ENCODE data around the gene TPRX1.
"Not testable (repeated sequence)": the region's sequence is repeated elsewhere in the genome, so short reads cannot be mapped to it uniquely, and the experiment has no call there.

Gene TPRX1

DNA sequence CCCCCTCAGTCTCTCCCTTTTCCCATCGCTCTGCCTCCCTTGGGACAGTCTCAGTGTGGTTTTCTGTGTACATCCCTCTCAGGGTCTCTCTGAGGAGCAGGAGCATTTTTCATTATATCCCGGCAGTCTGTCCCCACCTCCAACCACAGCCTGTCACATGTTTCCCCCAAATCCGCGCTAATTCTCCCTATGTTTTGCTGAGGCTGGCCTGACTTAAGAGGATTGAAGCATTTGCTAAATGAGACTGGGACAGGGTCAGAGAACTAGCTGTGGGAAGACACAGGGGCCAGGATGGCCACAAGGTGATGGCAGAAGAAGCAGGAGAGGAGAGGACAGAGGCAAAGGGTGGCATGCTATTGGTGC lies 5.5 kb downstream of the TPRX1 start:
- no peak for DNase-seq

DNA sequence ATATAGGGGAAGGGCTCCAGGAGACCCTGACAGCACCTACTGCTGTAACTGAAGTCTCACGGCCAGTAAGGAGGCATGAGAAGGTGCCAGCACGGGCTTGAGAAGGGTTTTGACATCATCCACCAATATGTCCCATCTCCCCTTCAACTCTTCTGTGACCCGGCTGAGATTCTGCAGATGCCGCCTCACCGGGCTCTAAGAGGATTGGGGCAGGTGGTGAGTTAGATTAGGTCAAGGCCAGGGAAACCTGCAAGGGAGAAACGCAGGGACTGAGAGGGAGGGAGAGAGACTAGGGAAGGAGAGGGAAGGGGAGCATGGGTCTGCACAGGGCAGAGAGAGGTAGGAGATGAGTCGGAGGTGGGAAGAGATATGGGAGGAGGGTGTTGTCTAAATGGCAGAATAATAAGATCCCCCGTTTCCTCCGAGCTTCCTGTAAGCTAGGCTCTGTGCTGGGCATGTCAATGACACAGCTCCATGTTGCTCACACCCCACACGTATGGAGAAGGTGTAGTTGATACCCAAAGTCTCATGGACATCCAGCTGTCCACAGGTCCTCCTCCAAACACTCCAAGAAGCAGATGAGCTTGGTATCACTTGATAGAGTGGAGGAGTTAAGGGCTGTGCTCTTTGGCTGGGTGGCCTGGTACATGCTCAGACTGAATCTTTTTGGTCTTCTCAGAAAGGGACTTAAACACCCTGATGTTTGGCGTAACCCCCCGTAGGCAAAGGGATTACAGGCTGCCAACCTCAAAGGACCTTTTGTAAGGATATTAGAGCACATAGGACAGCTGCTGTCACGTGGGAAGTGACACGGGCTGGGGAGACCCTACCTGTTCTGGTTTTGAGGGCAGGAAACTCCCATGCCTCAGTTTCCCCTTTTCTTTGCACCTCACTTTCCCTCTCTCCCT lies 6.1 kb downstream of the TPRX1 start:
- no peak for DNase-seq

DNA sequence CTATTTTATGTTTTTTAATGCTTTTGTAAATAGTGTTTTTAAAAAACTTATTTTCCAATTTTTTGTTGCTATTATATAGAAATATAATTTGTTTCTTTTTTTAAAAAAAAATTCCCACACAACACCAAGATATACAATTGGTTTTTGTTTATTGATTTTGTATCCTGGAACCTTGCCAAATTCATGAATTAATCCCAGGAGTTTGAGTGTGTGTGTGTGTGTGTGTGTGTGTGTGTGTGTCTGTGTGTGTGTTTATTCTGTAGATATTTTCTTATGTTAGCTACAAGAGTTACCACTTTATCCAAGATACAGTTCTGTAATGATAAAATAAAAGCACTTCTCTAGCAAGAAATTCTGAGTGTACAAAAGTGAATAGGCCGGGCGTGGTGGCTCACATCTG lies 7.6 kb downstream of the TPRX1 start:
- no peak for DNase-seq

DNA sequence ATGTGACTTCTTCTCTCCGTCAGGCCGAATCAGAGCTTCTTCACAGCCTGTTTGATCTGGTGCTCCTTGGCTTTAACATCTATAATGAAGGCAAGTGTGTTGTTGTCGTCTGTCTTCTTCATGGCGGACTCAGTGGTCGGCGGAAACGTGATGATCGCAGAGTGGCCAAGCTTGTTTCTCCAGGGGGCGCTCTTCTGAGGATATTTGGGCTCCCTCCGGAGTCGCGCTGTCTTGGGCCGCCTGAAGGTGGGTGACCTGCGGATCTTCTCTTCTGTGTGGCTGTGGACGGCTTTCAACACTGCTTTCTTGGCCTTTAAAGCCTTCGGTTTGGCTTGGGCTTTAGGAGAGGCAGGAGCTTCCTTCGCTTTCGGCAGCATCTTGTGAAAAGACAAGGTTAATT lies 9.8 kb downstream of the TPRX1 start:
- DNase-seq: no peak

DNA sequence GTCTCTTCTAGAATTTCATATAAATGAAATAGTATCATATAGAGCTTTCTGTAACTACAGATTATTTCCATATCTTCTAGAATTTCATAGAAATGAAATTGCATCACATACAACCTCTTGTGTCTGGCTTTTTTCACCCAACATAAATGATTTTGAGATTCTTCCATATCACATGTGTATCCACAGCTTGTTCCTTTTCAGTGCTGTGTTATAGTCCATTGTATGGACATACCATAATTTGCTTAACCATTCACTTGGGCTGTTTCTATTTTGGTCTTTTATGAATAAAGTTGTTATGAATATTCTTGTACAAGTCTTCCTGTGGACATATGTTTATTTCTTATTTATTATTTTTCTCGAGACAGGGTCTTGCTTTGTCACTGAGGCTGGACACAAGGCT lies 11.7 kb downstream of the TPRX1 start:
- DNase-seq: no peak

DNA sequence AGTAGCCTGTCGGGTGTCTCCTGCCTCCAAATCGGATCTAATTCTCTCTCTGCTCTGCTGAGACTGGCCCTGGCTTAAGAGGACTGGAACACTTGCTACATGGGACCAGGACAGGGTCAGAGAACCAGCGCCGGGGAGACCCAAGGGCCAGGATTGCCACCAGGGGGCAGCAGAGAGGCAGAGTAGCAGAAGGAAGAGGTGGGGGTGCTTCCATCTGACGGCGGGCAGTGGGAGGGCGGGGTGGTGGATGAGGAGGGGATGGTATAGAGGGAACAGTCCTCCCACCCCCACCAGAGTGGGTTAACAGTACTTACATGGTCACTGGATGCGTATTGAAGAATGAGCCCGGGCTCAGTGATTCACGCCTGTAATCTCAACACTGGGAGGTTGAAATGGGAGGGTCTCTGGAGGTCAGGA lies 13.9 kb downstream of the TPRX1 start:
- DNase-seq: peak; percentile 68

DNA sequence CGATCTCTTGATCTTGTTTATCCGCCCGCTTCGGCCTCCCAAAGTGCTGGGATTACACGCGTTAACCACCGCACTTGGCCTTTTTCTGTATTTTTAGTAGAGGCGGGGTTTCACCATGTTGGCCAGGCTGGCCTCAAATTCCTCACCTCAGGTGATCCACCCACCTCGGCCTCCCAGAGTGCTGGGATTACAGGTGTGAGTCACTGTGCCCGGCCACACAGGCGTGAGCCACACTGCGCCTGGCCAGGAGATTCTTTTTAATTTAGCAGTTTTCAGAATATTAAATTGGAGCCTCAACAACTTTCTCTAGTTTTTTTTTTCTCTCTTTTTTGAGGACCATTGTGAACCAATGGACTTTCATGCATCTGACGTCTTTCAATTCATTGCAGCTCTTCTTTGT lies 14.5 kb downstream of the TPRX1 start:
- DNase-seq: not testable (repeated sequence)

DNA sequence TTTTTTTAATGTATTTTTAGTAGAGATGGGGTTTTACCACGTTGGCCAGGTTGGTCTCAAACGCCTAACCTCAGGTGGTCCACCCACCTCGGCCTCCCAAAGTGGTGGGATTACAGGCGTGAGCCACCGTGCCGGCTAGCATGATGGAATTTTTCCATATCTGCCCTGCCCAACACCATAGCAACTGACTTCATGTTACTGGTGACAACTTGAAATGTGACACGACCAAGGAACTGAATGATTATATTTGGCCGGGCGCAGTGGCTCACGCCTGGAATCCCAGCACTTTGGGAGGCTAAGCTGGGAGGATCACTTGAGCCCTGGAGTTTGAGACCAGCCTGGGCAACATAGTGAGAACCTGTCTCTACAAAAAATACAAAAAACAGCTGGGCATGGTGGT lies 17.0 kb downstream of the TPRX1 start:
- DNase-seq: not testable (repeated sequence)

DNA sequence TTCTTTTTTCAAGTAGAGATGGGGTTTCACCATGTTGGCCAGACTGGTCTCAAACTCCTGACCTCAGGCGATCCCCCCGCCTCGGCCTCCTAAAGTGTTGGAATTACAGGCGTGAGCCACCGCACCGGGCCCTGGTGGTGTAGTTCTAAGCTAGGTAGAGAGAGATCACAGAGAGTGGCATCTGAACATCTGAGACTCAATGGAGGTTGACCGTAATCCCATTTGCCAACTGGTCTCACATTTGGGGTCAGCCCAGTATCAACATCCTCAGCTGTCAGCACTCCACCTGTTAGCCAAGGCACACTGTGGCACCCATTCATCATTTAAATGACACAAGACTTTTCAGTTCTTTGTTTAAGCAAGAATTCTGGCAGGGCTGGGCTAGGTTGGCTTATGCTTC lies 17.8 kb downstream of the TPRX1 start:
- DNase-seq: no peak

DNA sequence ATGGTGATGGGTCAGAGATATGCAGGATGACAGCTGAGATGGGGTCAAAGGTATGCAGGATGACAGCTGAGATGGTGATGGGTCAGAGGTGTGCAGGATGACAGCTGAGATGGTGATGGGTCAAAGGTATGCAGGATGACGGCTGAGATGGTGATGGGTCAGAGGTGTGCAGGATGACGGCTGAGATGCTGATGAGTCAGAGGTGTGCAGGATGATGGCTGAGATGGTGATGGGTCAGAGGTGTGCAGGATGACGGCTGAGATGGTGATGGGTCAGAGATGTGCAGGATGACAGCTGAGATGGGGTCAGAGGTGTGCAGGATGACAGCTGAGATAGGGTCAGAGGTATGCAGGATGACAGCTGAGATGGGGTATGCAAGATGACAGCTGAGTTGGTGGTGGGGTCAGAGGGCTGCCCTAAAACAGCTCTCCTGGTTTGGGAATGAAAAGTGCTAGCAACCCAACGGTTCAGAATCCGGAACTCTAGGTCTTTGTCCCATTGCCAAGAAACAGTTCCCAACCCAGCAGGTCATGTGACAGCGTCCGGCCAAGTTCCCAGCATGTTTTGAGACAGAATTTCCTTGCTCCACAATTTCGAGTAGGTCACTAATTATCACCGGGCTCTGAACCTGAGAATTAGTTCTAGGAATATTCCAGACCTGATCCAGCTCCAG lies 22.6 kb downstream of the TPRX1 start:
- no peak for DNase-seq

DNA sequence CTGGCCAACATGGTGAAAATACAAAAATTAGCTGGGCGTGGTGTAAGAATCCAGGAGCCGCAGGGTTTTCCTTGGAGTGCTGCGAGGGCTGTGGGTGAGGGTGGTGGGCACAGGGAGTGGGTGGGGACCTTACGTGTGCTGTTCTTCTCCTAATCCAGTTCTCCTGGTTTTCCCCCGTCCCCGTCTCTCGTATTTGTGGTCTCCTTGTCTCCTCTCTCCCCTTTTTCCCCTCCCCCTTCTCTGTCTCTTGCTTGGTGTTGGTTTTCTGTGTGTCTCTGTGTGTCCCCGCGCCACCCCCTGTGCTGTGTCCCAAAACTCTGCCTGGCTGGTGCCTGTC lies 24.2 kb downstream of the TPRX1 start:
- no peak for DNase-seq

DNA sequence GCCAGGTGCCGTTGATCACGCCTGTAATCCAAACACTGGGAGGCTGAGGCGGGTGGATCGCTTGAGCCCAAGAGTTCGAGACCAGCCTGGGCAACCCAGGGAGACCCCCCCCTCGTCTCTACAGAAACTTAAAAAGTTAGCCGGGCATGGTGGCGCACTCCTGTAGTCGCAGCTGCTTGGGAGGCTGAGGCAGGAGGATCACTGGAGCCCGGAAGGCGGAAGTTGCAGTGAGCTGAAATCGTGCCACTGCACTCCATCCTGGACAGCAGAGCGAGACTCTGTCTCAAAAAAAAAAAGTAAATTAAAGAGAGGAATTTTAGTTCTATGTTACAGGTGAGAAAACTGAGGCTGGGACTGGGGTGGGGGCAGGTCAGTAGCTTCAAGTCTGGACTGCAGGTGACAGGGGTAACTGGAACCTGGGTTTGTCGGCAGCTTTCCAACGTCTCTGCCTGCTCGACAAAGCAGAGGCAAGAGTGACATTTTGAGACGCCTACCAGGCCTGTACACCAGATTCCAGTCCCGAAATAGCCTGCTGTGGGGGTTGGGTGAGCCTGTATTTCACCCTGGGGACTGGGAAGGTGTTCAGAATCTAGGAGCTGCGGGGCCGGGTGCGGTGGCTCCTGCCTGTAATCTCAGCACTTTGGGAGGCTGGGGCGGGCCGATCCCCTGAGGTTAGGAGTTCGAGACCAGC lies 24.7 kb downstream of the TPRX1 start:
- no peak for DNase-seq

DNA sequence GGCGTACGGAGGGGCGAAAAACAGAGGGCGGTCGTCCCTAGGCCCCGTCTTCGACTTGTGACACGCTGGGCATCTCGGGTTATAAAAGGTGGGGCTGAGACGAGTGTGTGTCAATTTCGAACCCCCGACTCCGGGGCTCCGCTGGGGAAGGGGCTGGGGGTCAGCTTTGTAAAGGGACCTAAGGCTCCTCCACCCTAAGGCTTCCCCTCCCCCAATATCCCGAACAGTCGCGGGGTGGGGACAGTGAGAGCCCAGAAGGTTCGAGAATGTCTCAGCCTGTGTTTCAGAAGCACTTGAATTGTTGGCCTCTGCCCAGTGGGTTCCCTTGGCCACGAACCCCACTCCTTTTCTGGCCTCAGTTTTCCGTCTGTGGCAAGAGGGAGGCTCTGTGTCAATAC lies 25.4 kb downstream of the TPRX1 start:
- no peak for DNase-seq

DNA sequence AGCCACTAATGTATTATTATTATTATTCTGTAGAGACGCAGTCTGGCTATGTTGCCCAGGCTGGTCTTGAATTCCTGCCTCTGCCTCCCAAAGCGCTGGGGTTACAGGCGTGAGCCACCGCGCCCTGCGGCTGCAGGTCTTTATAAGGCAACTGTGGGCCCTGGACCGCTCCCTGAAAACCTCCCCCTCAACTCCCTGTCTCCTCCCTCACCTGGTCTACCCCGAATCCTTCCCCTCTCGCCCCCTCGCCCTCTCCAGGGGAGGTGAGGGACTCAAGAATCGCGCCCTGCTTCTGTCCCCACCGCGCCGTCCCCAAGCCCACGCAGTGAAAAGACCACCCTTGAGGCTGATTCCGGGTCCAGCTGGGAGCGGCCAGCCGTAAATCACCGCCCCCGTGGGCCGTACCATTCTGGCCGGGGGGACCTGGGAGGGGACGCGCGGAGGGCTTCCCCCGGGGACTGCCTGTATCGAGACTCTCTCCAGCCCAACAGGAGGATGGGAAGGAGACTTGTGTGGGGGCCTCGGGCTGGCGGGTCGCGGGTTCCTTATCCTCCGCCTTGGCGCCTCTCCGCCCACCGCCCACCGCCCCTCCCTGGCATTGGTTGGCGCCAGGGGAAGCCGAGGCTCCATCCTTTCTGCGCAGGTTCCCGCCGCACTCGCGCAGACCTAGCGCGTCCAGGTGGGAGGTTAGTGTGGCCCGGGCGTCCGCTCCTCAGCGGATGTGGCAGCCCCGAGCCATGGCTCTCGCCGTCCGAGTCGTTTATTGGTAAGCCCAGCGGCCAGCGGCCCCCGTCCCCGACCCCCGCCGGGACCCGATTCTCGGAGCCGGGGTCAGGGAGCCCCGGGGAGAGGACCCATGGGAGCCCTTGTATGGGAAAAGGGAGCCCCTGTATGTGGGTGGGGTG lies 26.1 kb downstream of the TPRX1 start, which contains the start of gene SELENOW:
TSS of gene SELENOW (plus strand) at position 655 of the 905 bp plus-strand sequence. CDS start at position 738, 83 bp downstream.
- peak; percentile 74 for DNase-seq

DNA sequence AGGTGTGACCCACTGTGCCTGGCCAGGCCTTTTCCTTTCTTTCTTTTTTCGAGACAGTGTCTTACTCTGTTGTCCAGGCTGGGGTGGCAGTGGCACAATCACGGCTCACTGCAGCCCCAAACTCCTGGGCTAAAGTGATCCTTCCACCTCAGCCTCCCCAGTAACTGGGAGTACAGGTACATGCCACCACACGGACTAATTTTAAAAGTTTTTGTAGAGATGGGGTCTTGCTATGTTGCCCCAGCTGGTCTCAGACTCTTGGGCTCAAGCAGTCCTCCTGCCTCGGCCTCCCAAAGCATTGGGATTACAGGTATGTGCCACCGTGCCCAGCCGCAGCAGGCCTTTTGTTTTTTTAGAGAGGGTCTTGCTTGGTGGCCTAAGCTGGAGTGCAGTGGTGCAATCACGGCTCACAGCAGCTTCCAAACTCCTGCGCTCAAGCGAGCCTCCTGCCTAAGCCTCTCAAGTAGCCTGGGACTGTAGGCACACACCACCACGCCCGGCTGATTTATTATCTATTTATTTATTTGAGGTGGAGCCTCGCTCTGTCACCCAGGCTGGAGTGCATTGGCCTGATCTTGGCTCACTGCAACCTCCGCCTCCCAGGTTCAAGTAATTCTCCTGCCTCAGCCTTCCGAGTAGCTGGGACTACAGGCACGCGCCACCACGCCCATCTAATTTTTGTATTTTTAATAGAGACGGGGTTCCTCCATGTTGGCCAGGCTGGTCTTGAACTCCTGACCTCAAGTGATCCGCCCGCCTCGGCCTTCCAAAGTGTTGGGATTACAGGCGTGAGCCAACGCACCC lies 26.9 kb downstream of the TPRX1 start:
- DNase-seq: not testable (repeated sequence)

DNA sequence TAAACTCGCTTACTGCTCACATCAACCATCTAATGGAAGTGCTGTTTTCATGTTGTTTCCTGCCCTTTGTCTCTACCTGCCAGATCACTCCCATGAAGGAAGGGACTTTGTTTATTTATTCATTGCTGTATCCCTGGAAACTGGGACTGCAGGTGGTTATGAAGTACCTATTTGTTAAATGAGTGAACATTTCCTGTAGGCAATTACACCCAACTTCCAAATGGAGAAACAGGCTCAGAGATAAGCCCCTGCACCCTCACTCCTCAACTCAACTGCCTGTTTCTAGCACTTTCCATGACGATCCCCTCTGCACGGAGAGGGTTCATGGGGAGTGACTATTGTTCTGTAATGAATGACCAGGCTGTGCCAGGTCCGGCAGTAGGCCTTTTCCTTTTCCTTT lies 27.8 kb downstream of the TPRX1 start:
- no peak for DNase-seq

DNA sequence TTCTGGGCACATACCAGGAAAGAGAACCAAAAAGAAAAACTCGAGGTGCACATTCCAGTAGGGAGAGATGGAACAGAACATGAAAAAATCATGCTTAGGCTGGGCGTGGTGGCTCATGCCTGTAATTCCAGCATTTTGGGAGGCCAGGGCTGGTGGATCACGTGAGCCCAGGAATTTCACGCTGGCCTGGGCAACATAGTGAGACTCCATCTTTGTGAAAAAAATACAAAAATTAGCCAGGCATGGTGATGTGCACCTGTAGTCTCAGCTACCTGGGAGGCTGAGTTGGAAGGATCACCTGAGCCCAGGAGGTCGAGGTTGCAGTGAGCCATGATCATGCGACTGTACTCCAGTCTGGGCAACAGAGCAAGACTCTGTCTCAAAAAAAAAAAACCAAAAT lies 33.1 kb downstream of the TPRX1 start:
- DNase-seq: not testable (repeated sequence)

DNA sequence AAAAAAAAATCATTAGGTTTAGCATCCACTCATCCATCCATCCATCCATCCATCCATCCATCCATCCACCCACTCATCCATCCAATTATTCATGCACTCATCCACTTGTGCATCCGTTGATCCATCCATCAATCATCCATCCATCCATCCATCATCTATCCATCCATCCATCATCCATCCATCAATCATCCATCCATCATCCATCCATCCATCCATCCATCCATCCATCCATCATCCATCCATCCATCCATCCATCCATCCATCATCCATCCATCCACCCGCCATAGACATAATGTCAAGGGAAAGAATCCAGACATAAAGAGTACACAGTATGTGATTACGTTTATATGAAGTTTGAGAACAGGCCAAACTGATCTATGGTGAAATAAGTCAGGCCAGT lies 34.8 kb downstream of the TPRX1 start:
- DNase-seq: no peak

DNA sequence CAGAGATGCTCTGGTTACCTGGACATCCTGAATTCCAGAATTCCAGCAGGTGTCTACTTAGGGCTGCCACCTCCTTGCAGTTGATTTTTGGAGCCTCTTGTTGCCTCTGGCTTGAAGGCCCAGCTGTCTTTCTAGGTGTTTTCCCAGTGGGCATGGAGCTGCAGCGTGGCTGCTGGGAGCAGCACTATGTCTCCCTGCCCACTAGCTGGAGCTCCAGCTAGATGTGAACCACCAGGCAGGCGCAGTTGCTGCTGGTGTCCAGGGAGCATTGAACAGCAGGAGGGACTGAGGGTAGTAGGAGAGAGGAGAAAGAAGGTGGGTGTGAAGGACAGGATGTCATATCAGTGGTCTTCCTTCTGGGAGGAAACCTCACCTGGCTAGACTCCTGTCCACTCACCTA lies 35.7 kb downstream of the TPRX1 start:
- DNase-seq: no peak

DNA sequence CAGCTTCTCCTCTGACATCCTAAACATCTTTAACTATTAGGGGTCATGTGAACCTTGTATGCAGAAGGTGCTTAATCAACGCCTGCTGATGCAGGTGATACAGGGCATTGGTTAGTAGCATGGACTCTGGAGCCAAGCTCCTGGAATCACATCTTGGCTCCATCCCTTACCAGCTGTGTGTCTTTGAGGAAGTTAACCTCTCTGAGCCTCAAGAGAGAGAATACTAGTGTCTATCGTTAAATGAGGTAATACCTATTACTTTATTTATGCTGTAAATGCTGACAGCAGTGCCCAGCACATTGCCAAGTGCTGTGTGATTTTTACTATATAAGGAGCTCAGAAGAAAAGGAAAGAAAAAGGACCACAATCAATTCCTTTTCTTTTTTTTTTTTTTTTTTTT lies 37.0 kb downstream of the TPRX1 start:
- no peak for DNase-seq

DNA sequence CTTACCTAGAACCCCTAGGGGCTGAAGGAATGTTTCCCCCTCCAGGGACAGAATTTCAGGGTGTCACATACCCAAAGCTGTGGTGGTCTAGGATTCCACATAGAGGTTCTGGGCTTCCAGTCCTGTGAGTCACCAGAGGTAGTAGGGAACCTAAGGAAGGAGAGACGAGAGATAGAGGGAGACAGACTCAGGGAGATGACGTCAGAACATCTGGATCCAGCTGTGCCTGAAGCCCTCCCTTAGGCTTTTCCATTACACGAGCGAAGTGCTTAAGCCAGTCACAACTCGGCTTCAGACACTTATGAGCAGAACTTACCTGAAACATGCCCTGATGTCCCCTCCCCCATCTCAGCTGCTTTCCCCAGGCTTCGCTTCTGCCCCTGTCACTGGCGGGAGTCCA lies 37.7 kb downstream of the TPRX1 start:
- no peak for DNase-seq

DNA sequence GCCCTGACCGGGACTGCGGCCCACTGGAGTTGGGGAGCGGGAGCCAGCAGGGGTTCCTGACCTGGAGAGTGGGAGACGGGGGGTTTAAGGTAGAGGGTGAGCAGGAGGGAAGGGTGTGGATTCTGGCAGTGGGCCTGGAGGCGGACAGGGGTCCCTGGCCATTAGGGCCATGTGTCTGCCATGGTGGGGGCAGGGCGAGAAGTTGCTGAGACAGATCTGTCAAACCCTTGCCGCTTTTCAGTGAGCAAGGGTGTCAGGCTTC lies 38.1 kb downstream of the TPRX1 start:
- no peak for DNase-seq
